Measurements from ENCODE around the gene OTUD3.

OTUD3 gene

GRCh38 chr1:19869929-19870328 is 12.3 kb upstream of the OTUD3 start:
- Histone ChIP-seq H2AFZ (ENCODE audit: low read length) (no peak overlapping the region), H3K4me1 (ENCODE audit: insufficient read depth, low read length, poor library complexity, severe bottlenecking) (no peaks in the 10 kb centered on the region)
- TF ChIP-seq EZH2phosphoT487 (IDR thresholded peaks at IDR 0.05; ENCODE audit: borderline replicate concordance) (no peak), CTCF (conservative IDR thresholded peaks at IDR 0.05; ENCODE audit: low read length) (no peak)

GRCh38 chr1:19872190-19872589 is 10.0 kb upstream of the OTUD3 start:
- no peak overlapping the region for H3K4me2 ChIP-seq (ENCODE audit: low read depth, low read length, poor library complexity, severe bottlenecking)
- H3K36me3 ChIP-seq (ENCODE audit: insufficient read depth, low read length): no peaks in the 10 kb centered on the region
- H3K27me3 ChIP-seq (ENCODE audit: insufficient read depth, low read length, poor library complexity, severe bottlenecking): no peaks in the 10 kb centered on the region
- TF ChIP-seq EZH2phosphoT487 (IDR thresholded peaks at IDR 0.05; ENCODE audit: borderline replicate concordance) (no peak), CTCF (conservative IDR thresholded peaks at IDR 0.05; ENCODE audit: low read length) (0 out of 2 replicates have a peak, but pooled peaks have one; percentile 16)
- H3K4me3 ChIP-seq (ENCODE audit: low read length, poor library complexity, severe bottlenecking): no peak overlapping the region
- no peaks in the 10 kb centered on the region for H3K79me2 ChIP-seq (ENCODE audit: insufficient read depth, low read length)
- no peaks in the 10 kb centered on the region for H3K9me3 ChIP-seq (ENCODE audit: insufficient read depth, low read depth, low read length)
- H3K9me2 ChIP-seq (replicated peaks; ENCODE audit: low read depth, low read length): no peaks in the 10 kb centered on the region
- no peak overlapping the region for H3K9ac ChIP-seq (ENCODE audit: low read depth, low read length, poor library complexity, severe bottlenecking)
- H3F3A ChIP-seq (ENCODE audit: low read depth): no peaks in the 10 kb centered on the region
- H3K4me1 ChIP-seq (ENCODE audit: insufficient read depth, low read length, poor library complexity, severe bottlenecking): no peaks in the 10 kb centered on the region
- H2AFZ ChIP-seq (ENCODE audit: low read length): no peak overlapping the region
- no peaks in the 10 kb centered on the region for H4K20me1 ChIP-seq (ENCODE audit: insufficient read depth, low read length, poor library complexity, severe bottlenecking)

More at GRCh38 chr1:19869929-19870328, 12.3 kb upstream of the OTUD3 start:
- H3K27me3 ChIP-seq (ENCODE audit: insufficient read depth, low read length, poor library complexity, severe bottlenecking): no peaks in the 10 kb centered on the region
- no peak overlapping the region for H3K9ac ChIP-seq (ENCODE audit: low read depth, low read length, poor library complexity, severe bottlenecking)
- no peaks in the 10 kb centered on the region for H3K9me3 ChIP-seq (ENCODE audit: insufficient read depth, low read depth, low read length)
- H3K4me2 ChIP-seq (ENCODE audit: low read depth, low read length, poor library complexity, severe bottlenecking): no peak overlapping the region
- no peaks in the 10 kb centered on the region for H3K36me3 ChIP-seq (ENCODE audit: insufficient read depth, low read length)
- H3K79me2 ChIP-seq (ENCODE audit: insufficient read depth, low read length): no peaks in the 10 kb centered on the region
- H4K20me1 ChIP-seq (ENCODE audit: insufficient read depth, low read length, poor library complexity, severe bottlenecking): no peaks in the 10 kb centered on the region
- H3F3A ChIP-seq (ENCODE audit: low read depth): no peaks in the 10 kb centered on the region
- no peaks in the 10 kb centered on the region for H3K9me2 ChIP-seq (replicated peaks; ENCODE audit: low read depth, low read length)
- no peak overlapping the region for H3K4me3 ChIP-seq (ENCODE audit: low read length, poor library complexity, severe bottlenecking)

- Histone ChIP-seq H3K4me1 (ENCODE audit: insufficient read depth, low read length, poor library complexity, severe bottlenecking) (peaks cover 4% of the 10 kb centered on the region), H3F3A (ENCODE audit: low read depth) (no peaks in the 10 kb centered on the region), H4K20me1 (ENCODE audit: insufficient read depth, low read length, poor library complexity, severe bottlenecking) (no peaks in the 10 kb centered on the region), H3K9me3 (ENCODE audit: insufficient read depth, low read depth, low read length) (no peaks in the 10 kb centered on the region), H2AFZ (ENCODE audit: low read length) (no peak overlapping the region), H3K4me3 (ENCODE audit: low read length, poor library complexity, severe bottlenecking) (no peak overlapping the region), H3K4me2 (ENCODE audit: low read depth, low read length, poor library complexity, severe bottlenecking) (no peak overlapping the region), H3K36me3 (ENCODE audit: insufficient read depth, low read length) (no peaks in the 10 kb centered on the region), H3K9ac (ENCODE audit: low read depth, low read length, poor library complexity, severe bottlenecking) (no peak overlapping the region), H3K9me2 (replicated peaks; ENCODE audit: low read depth, low read length) (no peaks in the 10 kb centered on the region), H3K79me2 (ENCODE audit: insufficient read depth, low read length) (no peaks in the 10 kb centered on the region), H3K27me3 (ENCODE audit: insufficient read depth, low read length, poor library complexity, severe bottlenecking) (no peaks in the 10 kb centered on the region)
- no peak for TF ChIP-seq CTCF (conservative IDR thresholded peaks at IDR 0.05; ENCODE audit: low read length)
- no peak for TF ChIP-seq EZH2phosphoT487 (IDR thresholded peaks at IDR 0.05; ENCODE audit: borderline replicate concordance)
Measured at GRCh38 chr1:19877181-19877750, 4.9 kb upstream of the OTUD3 start.

Measured in Loucy (cell line).